Choroid plexus epithelial cell (primary cell): ENCODE results near the gene AATF.

ENCODE experiments used
- DNase-seq: peaks from one replicate; pipeline ENCODE4 v3.0.0-alpha.2; 2010; ENCODE audit warnings: low read depth
- H3K4me3 ChIP-seq: 2 replicates; pipeline ENCODE4 v1.5.1; 2011; ENCODE audit warnings: low read depth, mild to moderate bottlenecking, control low read depth, low read length, moderate library complexity
- CTCF ChIP-seq: conservative IDR thresholded peaks from 2 replicates; pipeline ENCODE4 v1.5.1; 2011; ENCODE audit warnings: low read depth, mild to moderate bottlenecking, control low read depth, inconsistent platforms, low read length, moderate library complexity

The AATF gene

GRCh38 chr17:36972186-36972700 lies 23.5 kb downstream of the AATF start:
- no peak overlapping the region for H3K4me3 ChIP-seq
- peak; percentile 18 for DNase-seq
- no peak for TF ChIP-seq CTCF

GRCh38 chr17:36972905-36973304 lies 24.2 kb downstream of the AATF start:
- no peak overlapping the region for H3K4me3 ChIP-seq
- no peak for DNase-seq
- TF ChIP-seq CTCF = no peak

DNA sequence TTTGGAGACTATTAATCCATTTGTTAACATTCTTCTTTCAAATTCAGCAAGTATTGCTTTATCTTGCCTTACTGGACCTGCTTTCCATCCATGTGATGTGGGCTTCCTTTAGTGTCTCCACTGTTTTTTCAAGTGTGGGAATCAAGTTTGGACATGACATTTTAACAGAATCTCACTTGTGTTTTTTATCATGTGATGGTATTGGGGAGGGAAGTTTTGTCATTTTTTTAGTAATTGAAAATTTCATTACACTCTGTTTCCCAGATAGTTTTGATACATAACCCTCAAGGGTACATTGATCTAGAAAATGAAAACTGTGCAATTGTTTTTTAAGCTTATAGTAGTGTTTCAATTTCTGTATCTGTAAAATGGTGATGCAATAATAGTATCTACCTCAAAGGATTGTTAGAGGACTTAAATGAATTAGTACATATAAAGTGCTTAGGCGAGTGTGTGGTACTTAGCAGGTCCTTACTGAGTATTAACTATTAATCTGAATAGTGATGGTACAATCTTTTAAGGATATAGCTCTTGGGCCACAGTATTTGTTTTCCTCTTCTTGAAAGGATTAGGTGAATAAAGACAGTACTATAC lies 27.3 kb downstream of the AATF start:
- no peak for DNase-seq
- TF ChIP-seq CTCF = no peak
- H3K4me3 ChIP-seq = no peak overlapping the region

DNA sequence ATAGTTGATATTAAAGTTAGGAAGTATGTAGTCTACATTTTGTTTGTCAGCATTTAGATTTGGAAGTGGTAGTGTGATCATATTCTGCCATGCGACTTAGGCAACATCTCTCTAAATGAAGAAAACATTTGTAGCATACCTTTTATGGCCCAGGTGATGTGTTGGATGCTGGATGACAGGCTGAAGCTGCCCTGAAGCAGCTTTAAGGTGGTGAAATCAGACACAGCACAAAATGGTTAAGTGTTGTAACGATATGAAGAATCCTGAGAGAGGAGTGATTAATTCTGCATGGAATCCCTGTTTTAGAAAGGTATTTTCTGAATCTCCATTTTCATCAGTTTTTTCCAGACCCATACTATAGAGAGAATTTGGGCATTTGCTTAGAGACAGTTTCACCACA lies 28.3 kb downstream of the AATF start:
- no peak for TF ChIP-seq CTCF
- no peak overlapping the region for H3K4me3 ChIP-seq
- no peak for DNase-seq

GRCh38 chr17:36977568-36977967 lies 28.8 kb downstream of the AATF start:
- TF ChIP-seq CTCF = no peak
- H3K4me3 ChIP-seq = no peak overlapping the region
- DNase-seq = no peak

GRCh38 chr17:36978810-36979564 lies 30.2 kb downstream of the AATF start:
- TF ChIP-seq CTCF = no peak
- peak; percentile 16 for DNase-seq

DNA sequence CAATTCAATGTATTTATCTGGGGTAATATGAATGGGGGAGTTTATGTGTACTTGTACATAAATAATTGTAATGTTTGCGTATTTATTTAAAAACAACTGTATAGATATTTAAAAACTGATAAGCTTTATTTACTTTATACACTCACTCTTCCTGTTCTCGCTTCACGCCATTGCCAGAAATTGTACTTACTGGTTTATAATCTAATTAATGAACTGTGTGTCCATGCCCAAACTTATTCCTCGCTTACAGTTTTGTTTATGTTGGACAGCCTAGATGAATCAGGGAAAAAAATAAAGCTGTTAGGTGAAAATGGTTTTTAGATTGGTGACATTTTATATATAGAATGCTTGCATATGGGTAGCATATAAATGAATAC lies 30.8 kb downstream of the AATF start:
- TF ChIP-seq CTCF = no peak
- no peak overlapping the region for H3K4me3 ChIP-seq
- DNase-seq = peak; percentile 10

More at GRCh38 chr17:36978810-36979564, 30.2 kb downstream of the AATF start:
- no peak overlapping the region for H3K4me3 ChIP-seq
